Measurements from ENCODE around the gene CSK. TPM values are rescaled to one million over a fixed set of nuclear protein-coding genes. Genes with fewer than 3 reads are reported as not detected.

The CSK gene
- polyA plus RNA-seq, 1 of the 3 experiments (the other 2 are of a cell fraction): 53.1 TPM

DNA sequence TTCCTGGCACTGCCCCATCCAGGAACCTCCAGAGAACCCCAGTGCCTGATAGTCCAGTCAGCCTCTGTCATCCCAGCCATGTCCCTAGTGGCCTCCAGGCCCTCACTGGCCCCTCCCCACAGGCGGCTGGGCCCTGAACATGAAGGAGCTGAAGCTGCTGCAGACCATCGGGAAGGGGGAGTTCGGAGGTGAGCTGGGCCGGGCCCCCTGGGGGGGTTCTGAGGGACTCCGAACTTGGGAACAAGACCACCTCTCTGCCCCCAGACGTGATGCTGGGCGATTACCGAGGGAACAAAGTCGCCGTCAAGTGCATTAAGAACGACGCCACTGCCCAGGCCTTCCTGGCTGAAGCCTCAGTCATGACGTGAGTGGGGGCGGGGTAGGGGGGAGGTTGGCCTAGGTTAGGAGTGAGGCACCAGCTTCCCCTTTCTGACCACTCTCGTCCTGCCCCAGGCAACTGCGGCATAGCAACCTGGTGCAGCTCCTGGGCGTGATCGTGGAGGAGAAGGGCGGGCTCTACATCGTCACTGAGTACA lies 18.7 kb downstream of the CSK start:
- Histone ChIP-seq H3K9ac (no peak overlapping the region), H3K4me1 (ENCODE audit: control insufficient read depth in 1 of 2, insufficient read depth in 2 of 2, low read depth in 1 of 2, low read length in 1 of 2) (no peaks in the 10 kb centered on the region), H2AFZ (ENCODE audit: low read depth) (no peak overlapping the region), H3K27ac (ENCODE audit: low read depth in 2 of 2, low read length in 1 of 2) (no peak overlapping the region), H3K79me2 (ENCODE audit: insufficient read depth) (peaks cover 21% of the 10 kb centered on the region), H3K4me2 (no peak overlapping the region), H3K9me2 (no peaks in the 10 kb centered on the region), H4K20me1 (ENCODE audit: insufficient read depth) (peaks cover 44% of the 10 kb centered on the region), H3F3A (replicated peaks; ENCODE audit: insufficient read depth) (no peaks in the 10 kb centered on the region), H3K27me3 (ENCODE audit: insufficient read depth) (no peaks in the 10 kb centered on the region), H3K4me3 (ENCODE audit: low read depth in 2 of 2, low read length in 1 of 2) (no peak overlapping the region), H3K36me3 (replicated peaks in 1 of 2; ENCODE audit: control insufficient read depth in 1 of 2, insufficient read depth in 2 of 2, low read length in 1 of 2) (peaks cover 0 to 55% of the 10 kb centered on the region in 2 experiments), H3K9me3 (no peaks in the 10 kb centered on the region)
- 94% methylated on average over 15 of the region's 20 CpGs for WGBS (ENCODE audit: low lambda C conversion rate)
- ChIA-PET CTCF (interaction anchor here (0.7 to 3.0 kb wide), 24 partner anchors 7 to 166 kb away, joined by 3 to 43 read pairs (median 5); partner anchors contain the start of genes CPLX3, CSK and LMAN1L), POLR2A (no interaction called here)
- TF ChIP-seq RAD21 (IDR thresholded peaks at IDR 0.05; ENCODE audit: low read length) (no peak), TAF1 (IDR thresholded peaks at IDR 0.05; ENCODE audit: borderline replicate concordance, low read depth, low read length) (no peak), SMC3 (IDR thresholded peaks at IDR 0.05; ENCODE audit: low read depth, low read length) (no peak), FOSL2 (IDR thresholded peaks at IDR 0.05; ENCODE audit: borderline replicate concordance, low read depth) (no peak), JUND (IDR thresholded peaks at IDR 0.05) (no peak), ELF1 (IDR thresholded peaks at IDR 0.05) (no peak)
- TF ChIP-seq, protein P1, sequence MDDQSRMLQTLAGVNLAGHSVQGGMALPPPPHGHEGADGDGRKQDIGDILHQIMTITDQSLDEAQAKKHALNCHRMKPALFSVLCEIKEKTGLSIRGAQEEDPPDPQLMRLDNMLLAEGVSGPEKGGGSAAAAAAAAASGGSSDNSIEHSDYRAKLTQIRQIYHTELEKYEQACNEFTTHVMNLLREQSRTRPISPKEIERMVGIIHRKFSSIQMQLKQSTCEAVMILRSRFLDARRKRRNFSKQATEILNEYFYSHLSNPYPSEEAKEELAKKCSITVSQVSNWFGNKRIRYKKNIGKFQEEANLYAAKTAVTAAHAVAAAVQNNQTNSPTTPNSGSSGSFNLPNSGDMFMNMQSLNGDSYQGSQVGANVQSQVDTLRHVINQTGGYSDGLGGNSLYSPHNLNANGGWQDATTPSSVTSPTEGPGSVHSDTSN (IDR thresholded peaks at IDR 0.05): no peak
- TF ChIP-seq, protein P2, sequence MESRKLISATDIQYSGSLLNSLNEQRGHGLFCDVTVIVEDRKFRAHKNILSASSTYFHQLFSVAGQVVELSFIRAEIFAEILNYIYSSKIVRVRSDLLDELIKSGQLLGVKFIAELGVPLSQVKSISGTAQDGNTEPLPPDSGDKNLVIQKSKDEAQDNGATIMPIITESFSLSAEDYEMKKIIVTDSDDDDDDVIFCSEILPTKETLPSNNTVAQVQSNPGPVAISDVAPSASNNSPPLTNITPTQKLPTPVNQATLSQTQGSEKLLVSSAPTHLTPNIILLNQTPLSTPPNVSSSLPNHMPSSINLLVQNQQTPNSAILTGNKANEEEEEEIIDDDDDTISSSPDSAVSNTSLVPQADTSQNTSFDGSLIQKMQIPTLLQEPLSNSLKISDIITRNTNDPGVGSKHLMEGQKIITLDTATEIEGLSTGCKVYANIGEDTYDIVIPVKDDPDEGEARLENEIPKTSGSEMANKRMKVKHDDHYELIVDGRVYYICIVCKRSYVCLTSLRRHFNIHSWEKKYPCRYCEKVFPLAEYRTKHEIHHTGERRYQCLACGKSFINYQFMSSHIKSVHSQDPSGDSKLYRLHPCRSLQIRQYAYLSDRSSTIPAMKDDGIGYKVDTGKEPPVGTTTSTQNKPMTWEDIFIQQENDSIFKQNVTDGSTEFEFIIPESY (IDR thresholded peaks at IDR 0.05; ENCODE audit: borderline replicate concordance, low read depth): no peak
- DNase-seq: no peak

DNA sequence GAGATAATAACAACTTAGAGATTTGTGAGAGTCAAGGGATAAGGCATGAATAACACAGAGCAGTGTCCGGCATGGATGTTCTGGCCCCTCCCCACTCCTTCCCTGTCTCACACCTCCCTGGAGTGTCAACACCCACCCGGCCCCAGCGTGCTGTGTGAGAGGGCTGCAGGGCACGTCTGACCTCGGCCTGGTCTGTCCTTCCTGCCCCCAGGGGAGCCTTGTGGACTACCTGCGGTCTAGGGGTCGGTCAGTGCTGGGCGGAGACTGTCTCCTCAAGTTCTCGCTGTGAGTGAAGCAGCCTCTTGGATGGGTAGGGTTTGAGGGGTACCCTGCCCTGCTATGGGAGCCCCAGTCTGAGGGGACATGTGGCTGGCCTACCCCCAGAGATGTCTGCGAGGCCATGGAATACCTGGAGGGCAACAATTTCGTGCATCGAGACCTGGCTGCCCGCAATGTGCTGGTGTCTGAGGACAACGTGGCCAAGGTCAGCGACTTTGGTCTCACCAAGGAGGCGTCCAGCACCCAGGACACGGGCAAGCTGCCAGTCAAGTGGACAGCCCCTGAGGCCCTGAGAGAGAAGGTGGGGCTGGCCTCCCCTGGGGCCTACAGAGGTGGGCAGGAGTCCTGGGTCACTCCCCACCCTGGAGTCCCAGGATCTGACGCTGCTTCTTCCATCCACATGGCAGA lies 19.6 kb downstream of the CSK start:
- Histone ChIP-seq H3K9me3 (no peaks in the 10 kb centered on the region), H3K9ac (no peak overlapping the region), H3K79me2 (ENCODE audit: insufficient read depth) (peaks cover 13% of the 10 kb centered on the region), H3K4me2 (no peak overlapping the region), H3F3A (replicated peaks; ENCODE audit: insufficient read depth) (no peaks in the 10 kb centered on the region), H4K20me1 (ENCODE audit: insufficient read depth) (peaks cover 38% of the 10 kb centered on the region), H3K27ac (ENCODE audit: low read depth in 2 of 2, low read length in 1 of 2) (no peak overlapping the region), H3K9me2 (no peaks in the 10 kb centered on the region), H3K36me3 (replicated peaks in 1 of 2; ENCODE audit: control insufficient read depth in 1 of 2, insufficient read depth in 2 of 2, low read length in 1 of 2) (peaks cover 0 to 55% of the 10 kb centered on the region in 2 experiments), H3K27me3 (ENCODE audit: insufficient read depth) (no peaks in the 10 kb centered on the region), H3K4me1 (ENCODE audit: control insufficient read depth in 1 of 2, insufficient read depth in 2 of 2, low read depth in 1 of 2, low read length in 1 of 2) (no peaks in the 10 kb centered on the region), H3K4me3 (ENCODE audit: low read depth in 2 of 2, low read length in 1 of 2) (no peak overlapping the region), H2AFZ (ENCODE audit: low read depth) (no peak overlapping the region)
- POLR2A ChIA-PET: no interaction called here
- no peak for DNase-seq
- CTCF ChIA-PET: interaction anchor here (0.8 to 3.0 kb wide), 11 partner anchors 8 to 166 kb away, joined by 3 to 43 read pairs (median 4); partner anchors contain the start of gene CSK
- 85% methylated on average over 8 of the region's 18 CpGs for WGBS (ENCODE audit: low lambda C conversion rate)
- TF ChIP-seq YY1 (IDR thresholded peaks at IDR 0.05; ENCODE audit: low read depth) (no peak), POLR2AphosphoS5 (IDR thresholded peaks at IDR 0.05; ENCODE audit: low read depth, low read length) (no peak), SIN3A (IDR thresholded peaks at IDR 0.05; ENCODE audit: borderline replicate concordance, low read depth, low read length) (no peak), MEF2A (IDR thresholded peaks at IDR 0.05; ENCODE audit: borderline replicate concordance, low read depth) (no peak), RXRA (IDR thresholded peaks at IDR 0.05; ENCODE audit: borderline replicate concordance, low read depth) (no peak), FOXM1 (IDR thresholded peaks at IDR 0.05; ENCODE audit: low read depth) (no peak), NRF1 (IDR thresholded peaks at IDR 0.05; ENCODE audit: low read depth, low read length) (no peak), NFIC (IDR thresholded peaks at IDR 0.05; ENCODE audit: borderline replicate concordance) (no peak), GABPA (IDR thresholded peaks at IDR 0.05; ENCODE audit: low read depth) (no peak), CHD2 (IDR thresholded peaks at IDR 0.05; ENCODE audit: low read length, partially characterized antibody) (no peak)
- TF ChIP-seq, protein P3, sequence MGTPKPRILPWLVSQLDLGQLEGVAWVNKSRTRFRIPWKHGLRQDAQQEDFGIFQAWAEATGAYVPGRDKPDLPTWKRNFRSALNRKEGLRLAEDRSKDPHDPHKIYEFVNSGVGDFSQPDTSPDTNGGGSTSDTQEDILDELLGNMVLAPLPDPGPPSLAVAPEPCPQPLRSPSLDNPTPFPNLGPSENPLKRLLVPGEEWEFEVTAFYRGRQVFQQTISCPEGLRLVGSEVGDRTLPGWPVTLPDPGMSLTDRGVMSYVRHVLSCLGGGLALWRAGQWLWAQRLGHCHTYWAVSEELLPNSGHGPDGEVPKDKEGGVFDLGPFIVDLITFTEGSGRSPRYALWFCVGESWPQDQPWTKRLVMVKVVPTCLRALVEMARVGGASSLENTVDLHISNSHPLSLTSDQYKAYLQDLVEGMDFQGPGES (IDR thresholded peaks at IDR 0.05; ENCODE audit: low read depth, low read length): no peak
- TF ChIP-seq, protein P4, sequence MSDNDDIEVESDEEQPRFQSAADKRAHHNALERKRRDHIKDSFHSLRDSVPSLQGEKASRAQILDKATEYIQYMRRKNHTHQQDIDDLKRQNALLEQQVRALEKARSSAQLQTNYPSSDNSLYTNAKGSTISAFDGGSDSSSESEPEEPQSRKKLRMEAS (IDR thresholded peaks at IDR 0.05; ENCODE audit: low read depth): no peak
- TF ChIP-seq, protein P2 (IDR thresholded peaks at IDR 0.05; ENCODE audit: borderline replicate concordance, low read depth): no peak
- TF ChIP-seq, protein P1 (IDR thresholded peaks at IDR 0.05): no peak
